IPS-NIHi7 (cell line): ENCODE data around the gene GNAI3.

Experiments used
- DNase-seq: peaks from one replicate; pipeline ENCODE4 v3.0.0; 2012; ENCODE audit warnings: mixed read lengths; ENCODE audit errors: extremely low spot score

GNAI3 gene

DNA sequence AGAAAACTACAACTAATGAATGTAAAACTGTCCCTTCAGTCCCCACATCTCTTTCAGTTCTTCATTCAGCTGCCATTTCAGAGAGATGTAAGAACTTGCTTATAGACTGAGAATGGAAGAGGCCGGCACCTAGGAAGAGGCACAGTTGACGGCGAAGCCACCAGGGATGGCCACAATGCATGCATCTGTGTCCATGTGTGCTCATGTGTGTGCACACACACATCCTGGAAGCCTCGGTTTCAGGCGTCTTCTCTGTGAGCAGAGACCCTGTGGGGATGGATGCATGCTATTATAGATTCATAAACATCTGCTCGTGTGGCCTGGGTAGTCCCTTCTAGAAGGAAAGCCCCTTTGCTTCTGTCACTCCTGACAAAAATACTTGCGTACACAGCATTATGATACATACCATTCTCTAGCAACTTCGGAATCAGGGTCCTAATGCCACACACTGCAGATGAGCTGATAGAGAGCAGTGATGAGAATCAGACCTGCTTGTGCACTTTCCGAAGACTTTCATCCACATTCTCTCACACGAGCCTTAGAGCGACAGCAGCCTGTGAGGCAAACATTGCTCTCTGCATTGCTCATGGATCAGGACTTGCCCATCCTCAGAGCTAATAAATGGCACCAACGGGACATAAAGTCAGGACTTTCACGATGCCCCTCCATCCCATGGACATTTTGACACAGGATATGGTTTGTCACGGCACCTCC, 21.2 kb upstream of the GNAI3 start:
- no peak for DNase-seq

- no peak for DNase-seq
Measured at GRCh38 chr1:109527846-109528695, 20.3 kb upstream of the GNAI3 start.

- DNase-seq = no peak
Measured at GRCh38 chr1:109528712-109529111, 19.7 kb upstream of the GNAI3 start.

GRCh38 chr1:109529881-109530456, 18.4 kb upstream of the GNAI3 start:
- no peak for DNase-seq

GRCh38 chr1:109530457-109531087, 17.8 kb upstream of the GNAI3 start:
- DNase-seq = no peak

DNA sequence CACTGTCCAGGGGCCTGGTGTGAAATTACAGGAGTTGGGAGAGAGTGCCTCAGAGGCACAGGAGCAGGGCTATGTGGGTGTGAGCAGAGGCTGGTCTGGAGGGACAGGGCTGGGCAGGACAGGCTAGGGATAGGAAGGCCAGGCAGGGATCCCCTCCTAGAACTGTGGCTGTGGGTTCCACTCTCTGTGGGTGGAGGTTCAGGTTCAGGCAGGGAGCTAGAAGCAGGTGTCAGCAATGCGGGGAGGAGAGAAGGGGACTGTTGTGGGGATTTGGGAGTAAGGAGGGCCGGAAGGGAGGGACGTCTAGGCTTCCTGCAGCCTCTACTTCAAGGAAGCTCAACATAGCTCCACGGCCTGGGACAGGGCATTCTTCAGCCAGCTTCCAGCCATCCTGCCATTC, 17.0 kb upstream of the GNAI3 start:
- DNase-seq = no peak

- no peak for DNase-seq
Measured at GRCh38 chr1:109531826-109532364, 16.5 kb upstream of the GNAI3 start.

DNA sequence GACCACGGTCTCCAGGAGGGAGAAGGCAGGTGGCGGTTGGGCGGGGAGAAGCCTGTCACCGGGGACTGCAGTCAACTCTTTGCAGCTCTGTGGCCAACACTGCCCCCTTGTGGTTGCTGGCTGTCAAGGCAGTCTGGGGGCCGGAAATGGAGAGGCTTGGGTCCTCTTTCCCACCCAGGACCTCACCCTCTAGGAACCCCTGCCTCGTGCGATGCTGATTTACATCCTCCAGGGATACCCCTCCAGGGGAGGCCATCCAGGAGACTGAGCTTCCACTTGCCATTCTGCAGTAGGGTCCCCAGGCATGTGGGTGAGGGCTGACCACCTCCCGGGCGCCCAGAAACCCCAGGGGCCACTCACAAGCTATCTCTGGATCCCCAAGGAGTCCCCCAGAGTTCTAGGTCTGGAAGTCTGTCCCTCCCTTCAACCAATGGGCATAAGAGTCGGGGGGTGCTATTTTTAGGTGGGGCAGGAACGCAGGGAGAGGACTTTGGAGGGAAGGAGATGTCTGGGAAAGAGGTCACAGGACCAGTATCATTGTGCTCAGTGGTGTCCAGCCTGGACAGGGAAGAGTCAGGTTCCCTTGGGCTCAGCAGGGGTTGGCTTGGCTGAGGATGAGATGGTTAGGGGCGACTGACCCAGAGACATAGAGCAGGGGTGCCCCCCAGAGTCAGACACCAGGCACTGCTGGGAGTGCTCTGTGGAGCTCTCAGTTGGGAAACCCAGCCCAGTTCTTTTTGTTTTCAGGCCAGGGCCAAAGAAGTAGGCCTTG, 15.9 kb upstream of the GNAI3 start:
- DNase-seq = peak; percentile 92

GRCh38 chr1:109534307-109534858, 14.0 kb upstream of the GNAI3 start:
- no peak for DNase-seq

DNA sequence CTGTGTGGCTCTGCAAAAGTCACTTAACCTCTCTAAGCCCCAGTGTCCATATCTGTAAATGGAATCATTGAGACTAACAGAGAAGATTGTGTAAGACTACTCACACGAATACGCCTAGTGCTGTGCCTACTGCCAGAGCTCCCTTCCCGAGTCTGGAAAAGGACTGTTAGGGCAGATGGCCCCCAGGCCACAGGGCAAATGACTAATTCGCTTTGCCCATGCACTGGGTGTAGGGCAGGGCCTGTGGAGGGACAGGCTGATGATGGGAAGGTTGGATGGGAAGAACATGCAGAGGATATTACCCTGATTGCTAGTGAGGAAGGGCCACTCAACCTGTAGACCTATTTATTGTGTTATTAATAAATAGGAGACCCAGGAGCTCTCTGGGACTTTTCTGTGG, 12.9 kb upstream of the GNAI3 start:
- no peak for DNase-seq

DNA sequence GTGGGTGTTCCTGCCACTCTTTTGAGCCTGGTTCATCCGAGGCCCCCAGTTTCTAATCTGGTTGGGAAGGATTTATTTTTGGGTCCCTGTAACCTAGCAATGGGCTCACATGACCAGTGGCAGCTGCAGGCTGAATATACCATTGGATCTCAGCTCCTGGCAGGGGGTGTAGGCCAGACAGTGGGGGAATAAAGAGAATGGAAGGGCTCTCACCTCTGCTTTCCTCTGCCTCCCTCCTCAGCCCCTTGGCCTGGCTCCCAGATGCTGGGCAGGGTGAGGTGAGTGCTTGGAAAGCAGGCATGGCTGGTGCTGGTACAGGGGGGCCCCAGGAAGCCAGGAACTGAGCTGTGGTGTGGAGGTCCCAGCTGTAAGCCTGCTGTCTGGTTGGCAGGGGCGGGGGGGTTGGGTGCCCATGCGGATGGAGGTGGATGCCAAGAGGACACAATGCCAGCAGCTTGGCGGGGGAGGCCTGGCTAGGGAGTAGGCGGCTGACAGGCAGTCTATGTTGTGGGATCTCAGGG, 12.4 kb upstream of the GNAI3 start:
- DNase-seq = no peak

GRCh38 chr1:109537450-109538178, 10.8 kb upstream of the GNAI3 start:
- DNase-seq = no peak

DNA sequence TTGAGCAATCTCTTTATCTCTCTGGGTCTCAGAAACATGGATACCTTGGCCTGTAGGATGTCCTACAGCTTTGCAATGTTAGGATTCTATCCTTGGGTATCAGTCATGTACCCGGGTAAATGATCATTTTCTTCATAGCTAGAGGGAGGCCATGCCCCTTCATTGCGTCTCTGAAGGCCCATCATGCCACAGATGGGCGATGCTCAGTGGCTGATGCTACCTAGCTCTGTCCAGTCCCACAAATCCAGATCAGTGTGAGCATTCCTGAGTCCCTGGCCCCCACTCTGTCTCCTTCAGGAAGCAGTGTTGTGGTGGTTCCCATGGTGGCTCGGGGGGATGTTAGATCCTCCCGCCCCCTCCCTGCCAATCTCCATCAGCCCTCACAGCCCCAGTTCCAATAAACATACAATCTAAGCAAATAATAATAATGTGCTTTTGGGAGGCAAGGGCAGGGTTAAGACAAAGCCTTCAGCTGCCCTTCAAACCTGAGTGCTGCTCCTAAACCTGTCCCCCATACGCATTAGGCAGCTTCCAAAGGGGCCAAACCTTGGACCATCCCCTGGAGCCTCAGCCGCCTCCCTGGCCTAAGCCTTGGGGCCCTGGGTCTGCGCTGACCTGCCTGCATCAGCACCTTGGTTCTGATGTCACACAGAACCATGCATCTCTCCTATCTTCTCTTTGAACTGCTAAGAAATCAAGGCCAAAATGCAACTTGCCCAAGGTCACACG, 9.4 kb upstream of the GNAI3 start:
- DNase-seq = peak; percentile 6

GRCh38 chr1:109539676-109540075, 8.7 kb upstream of the GNAI3 start, which contains the start of gene GPR61:
TSS of gene GPR61 (plus strand) at chr1:109539872. CDS start at chr1:109543023, 3,151 bp downstream.
- peak; percentile 18 for DNase-seq

DNA sequence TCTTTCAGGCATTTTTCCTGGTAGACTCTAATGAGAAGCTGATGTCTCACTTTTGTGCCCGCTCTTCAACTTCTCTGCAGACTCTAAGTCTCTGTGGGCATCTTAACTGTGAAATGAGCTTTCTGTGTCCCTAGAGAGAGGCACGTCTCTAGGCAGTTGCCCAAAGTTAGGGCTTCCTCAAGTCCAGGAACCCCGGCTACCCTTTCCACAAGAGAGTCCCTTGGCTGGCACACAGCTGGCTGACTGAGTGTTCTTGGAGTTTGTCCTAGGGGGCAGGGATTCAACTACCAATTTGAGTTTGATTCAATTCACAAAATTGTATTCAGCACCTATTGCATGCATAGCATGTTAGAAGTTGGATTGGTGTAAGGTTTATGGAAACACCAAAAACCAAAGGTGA, 7.3 kb upstream of the GNAI3 start:
- DNase-seq = no peak

GRCh38 chr1:109542657-109543056, 5.8 kb upstream of the GNAI3 start:
- DNase-seq = no peak

DNA sequence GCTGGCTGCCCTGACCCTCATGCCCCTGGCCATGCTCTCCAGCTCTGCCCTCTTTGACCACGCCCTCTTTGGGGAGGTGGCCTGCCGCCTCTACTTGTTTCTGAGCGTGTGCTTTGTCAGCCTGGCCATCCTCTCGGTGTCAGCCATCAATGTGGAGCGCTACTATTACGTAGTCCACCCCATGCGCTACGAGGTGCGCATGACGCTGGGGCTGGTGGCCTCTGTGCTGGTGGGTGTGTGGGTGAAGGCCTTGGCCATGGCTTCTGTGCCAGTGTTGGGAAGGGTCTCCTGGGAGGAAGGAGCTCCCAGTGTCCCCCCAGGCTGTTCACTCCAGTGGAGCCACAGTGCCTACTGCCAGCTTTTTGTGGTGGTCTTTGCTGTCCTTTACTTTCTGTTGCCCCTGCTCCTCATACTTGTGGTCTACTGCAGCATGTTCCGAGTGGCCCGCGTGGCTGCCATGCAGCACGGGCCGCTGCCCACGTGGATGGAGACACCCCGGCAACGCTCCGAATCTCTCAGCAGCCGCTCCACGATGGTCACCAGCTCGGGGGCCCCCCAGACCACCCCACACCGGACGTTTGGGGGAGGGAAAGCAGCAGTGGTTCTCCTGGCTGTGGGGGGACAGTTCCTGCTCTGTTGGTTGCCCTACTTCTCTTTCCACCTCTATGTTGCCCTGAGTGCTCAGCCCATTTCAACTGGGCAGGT, 5.0 kb upstream of the GNAI3 start:
- DNase-seq = no peak

GRCh38 chr1:109543988-109544735, 4.3 kb upstream of the GNAI3 start:
- DNase-seq = no peak
